Heart left ventricle (tissue), 16 donors: ENCODE results near the gene LHFPL3. TPM values are rescaled to one million over a fixed set of nuclear protein-coding genes. Genes with fewer than 3 reads are reported as not detected.

Experiments used
- ATAC-seq, 4 donors: fragments of 200-7000 bp; cut with Tn5 transposase; one replicate each; pipeline ENCODE4 v1.9.1; 2020 to 2022; ENCODE audit warnings: moderate library complexity in 4 of 4, mild to moderate bottlenecking in 3 of 4, moderate number of reproducible peaks in 1 of 4
- DNase-seq, 5 donors: peaks; one replicate each; pipeline ENCODE4 v3.0.0-alpha.2; 2020
- H3K27ac ChIP-seq, 12 donors: fragments of 200-600 bp; sonication (generic) in 4 of 12; one replicate each; pipeline versions ENCODE4 v1.5.0 to v1.8.0; 2016 to 2022; ENCODE audit warnings: mild to moderate bottlenecking in 2 of 12
- H3K27me3 ChIP-seq, 9 donors: fragments of 200-600 bp; sonication (generic) in 2 of 9; one replicate each; pipeline versions ENCODE4 v1.5.1 to v1.8.0; 2016 to 2022; ENCODE audit warnings: mild to moderate bottlenecking in 3 of 9
- H3K36me3 ChIP-seq, 9 donors: fragments of 200-600 bp; sonication (generic) in 2 of 9; one replicate each; pipeline versions ENCODE4 v1.5.0 to v1.8.0; 2018 to 2022; ENCODE audit warnings: mild to moderate bottlenecking in 2 of 9
- H3K4me1 ChIP-seq, 12 donors: fragments of 200-600 bp; sonication (generic) in 4 of 12; one replicate each; pipeline versions ENCODE4 v1.5.0 to v1.8.0; 2016 to 2022; ENCODE audit warnings: mild to moderate bottlenecking in 3 of 12
- H3K4me3 ChIP-seq, 12 donors: fragments of 200-600 bp; sonication (generic) in 4 of 12; one replicate each; pipeline versions ENCODE4 v1.5.0 to v1.8.0; 2017 to 2022; ENCODE audit warnings: mild to moderate bottlenecking in 9 of 12, moderate library complexity in 4 of 12
- H3K9me3 ChIP-seq, 12 donors: fragments of 200-600 bp; sonication (generic) in 4 of 12; one replicate each; pipeline versions ENCODE4 v1.5.0 to v1.8.0; 2016 to 2022; ENCODE audit warnings: mild to moderate bottlenecking in 1 of 12
- POLR2A ChIP-seq, 2 donors: fragments of 450-650 bp; IDR thresholded peaks; one replicate each; pipeline ENCODE4 v1.6.1; 2017; ENCODE audit warnings: antibody characterized with exemption in 2 of 2, mild to moderate bottlenecking in 2 of 2, moderate library complexity in 2 of 2
- WGBS, 4 donors: extraction: QIAGEN DNeasy Blood & Tissue Kit in 2 of 4; methylation state at CpG; one replicate each; pipeline versions ENCODE4 v1.1.5 to v1.1.7; 2013 to 2018; 5-methylcytosine and 5-hydroxymethylcytosine counted together
- intact Hi-C, 10 donors: fragments of 100-400 bp; cut with DNase I; formaldehyde crosslinking; loops; one replicate each; pipeline versions ENCODE4 v1.11.1 to v1.14.2; 2022
- polyA plus RNA-seq, 2 donors: library from polyadenylated mRNA; stranded (reverse); fragments of 200-250 nt; gene quantifications; one replicate each; pipeline ENCODE4 v1.2.3, GENCODE V29; 2013
- total RNA-seq, 9 donors: library from RNA; depleted of rRNA in 2 of 9; stranded (reverse); fragments of >200 nt in 2 of 9; fragmentation: NEBNext Ultra II Directional in 3 of 9; extraction: Animal tissue kit (Norgen Biotek cat#: 25700) in 3 of 9; gene quantifications; one replicate each; pipeline versions ENCODE4 v1.1.0 to v1.2.4, GENCODE V29; 2016 to 2023
- TF ChIP-seq, protein P1 (sequence below), 12 donors: fragments of 200-600 bp; sonication (generic) in 4 of 12; IDR thresholded peaks; one replicate each; pipeline versions ENCODE4 v1.5.0 to v1.8.0; 2018 to 2022; ENCODE audit warnings: antibody characterized with exemption in 12 of 12, mild to moderate bottlenecking in 5 of 12
- donor health status: ischemic (EF 13 %, LVEDD 7.1; RV severe dilation, severe dysfunction).
- donor health status: healthy with polysubstance abuse.
- donor health status: DM: no; HTN: yes; CAD: no.
- donor health status: DM: no; HTN: no; CAD: no.
- donor health status: ischemic (EF 25% LVEDD 6.9; RV normal size, moderate dysfunction).
- donor health status: ischemic (EF 25% LVEDD 5.7; RV mildly dilated, moderate dysfunction).
- donor health status: healthy.
- donor health status: DM: yes; HTN: yes; CAD: no.
- donor health status: ischemic (EF 35%, LVEDD 5.7; RV mildly dilated, moderate dysfunction).
- donor health status: nonischemic (EF 11% LVEDD 7.7; RV severe dilation, severe dysfunction).
- donor health status: DM: yes; HTN: yes; CAD: no.
- donor health status: PGD.
- donor health status: ischemic (EF 29% LVEDD 5.4; RV normal size, mild dysfunction).
- donor health status: nonischemic (EF 23%, LVEDD 6.1; RV moderate dilation, normal function).

LHFPL3 gene
- total and polyA plus RNA-seq, 11 donors, result not detected

DNA sequence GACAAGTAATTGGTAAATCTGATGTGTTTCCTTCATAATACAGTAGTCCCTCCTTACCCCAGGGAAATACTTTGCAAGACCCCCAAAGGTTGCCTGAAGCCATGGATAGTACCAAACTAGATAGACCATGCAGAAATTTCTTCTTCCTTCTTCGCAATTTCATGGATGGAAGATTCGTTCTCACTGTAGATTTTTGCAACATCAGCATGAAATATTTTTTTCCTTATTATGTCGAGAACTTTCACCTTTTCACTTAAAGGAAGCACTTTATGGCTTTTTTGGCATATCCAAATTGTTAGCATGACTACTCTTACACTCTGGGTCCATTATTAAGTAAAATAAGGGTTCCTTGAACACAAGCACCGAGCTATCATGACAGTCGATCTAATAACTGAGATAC, 333.2 kb downstream of the LHFPL3 start:
- ATAC-seq (no peak), DNase-seq (no peak)
- Histone ChIP-seq H3K27me3 (peaks cover 0 to 7% (median 0%) of the 10 kb centered on the region in 9 donors), H3K4me1 (no peaks in the 10 kb centered on the region), H3K9me3 (no peaks in the 10 kb centered on the region), H3K4me3 (no peak overlapping the region), H3K27ac (no peak overlapping the region), H3K36me3 (no peaks in the 10 kb centered on the region)
- 57 to 78% (median 62%) methylated on average over 5 of the region's 5 CpGs for WGBS, 4 donors
- TF ChIP-seq, protein P1, sequence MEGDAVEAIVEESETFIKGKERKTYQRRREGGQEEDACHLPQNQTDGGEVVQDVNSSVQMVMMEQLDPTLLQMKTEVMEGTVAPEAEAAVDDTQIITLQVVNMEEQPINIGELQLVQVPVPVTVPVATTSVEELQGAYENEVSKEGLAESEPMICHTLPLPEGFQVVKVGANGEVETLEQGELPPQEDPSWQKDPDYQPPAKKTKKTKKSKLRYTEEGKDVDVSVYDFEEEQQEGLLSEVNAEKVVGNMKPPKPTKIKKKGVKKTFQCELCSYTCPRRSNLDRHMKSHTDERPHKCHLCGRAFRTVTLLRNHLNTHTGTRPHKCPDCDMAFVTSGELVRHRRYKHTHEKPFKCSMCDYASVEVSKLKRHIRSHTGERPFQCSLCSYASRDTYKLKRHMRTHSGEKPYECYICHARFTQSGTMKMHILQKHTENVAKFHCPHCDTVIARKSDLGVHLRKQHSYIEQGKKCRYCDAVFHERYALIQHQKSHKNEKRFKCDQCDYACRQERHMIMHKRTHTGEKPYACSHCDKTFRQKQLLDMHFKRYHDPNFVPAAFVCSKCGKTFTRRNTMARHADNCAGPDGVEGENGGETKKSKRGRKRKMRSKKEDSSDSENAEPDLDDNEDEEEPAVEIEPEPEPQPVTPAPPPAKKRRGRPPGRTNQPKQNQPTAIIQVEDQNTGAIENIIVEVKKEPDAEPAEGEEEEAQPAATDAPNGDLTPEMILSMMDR (IDR thresholded peaks at IDR 0.05), result no peak
- TF ChIP-seq POLR2A (IDR thresholded peaks at IDR 0.05), result no peak
- intact Hi-C loops, result no loop called here

DNA sequence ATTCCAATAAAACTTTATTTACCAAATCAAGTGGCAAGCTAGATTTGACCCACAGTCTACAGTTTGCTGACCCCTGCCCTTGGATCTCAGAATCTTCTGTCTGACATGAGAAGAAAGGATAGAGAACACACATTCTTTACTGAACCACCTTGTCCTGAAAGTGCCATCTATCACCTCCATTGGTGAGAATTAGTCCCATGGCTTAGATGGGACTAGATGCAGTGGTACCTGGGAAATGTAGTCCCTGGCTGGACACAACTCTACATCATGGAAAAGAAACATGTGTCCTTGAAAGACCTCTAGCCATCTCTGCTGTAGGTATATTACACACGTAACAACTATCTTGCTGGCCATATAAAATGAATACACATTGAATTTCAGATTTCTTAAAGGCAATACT, 336.2 kb downstream of the LHFPL3 start:
- Histone ChIP-seq H3K36me3 (no peaks in the 10 kb centered on the region), H3K4me3 (no peak overlapping the region), H3K27me3 (peaks cover 0 to 6% (median 0%) of the 10 kb centered on the region in 9 donors), H3K9me3 (no peaks in the 10 kb centered on the region), H3K27ac (no peak overlapping the region), H3K4me1 (no peaks in the 10 kb centered on the region)
- WGBS, 4 donors, result 56 to 87% (median 68%) methylated on average over 1 of the region's 1 CpG
- intact Hi-C loops, result no loop called here
- no peak for TF ChIP-seq POLR2A (IDR thresholded peaks at IDR 0.05)
- TF ChIP-seq, protein P1 (IDR thresholded peaks at IDR 0.05), result no peak
- DNase-seq (no peak), ATAC-seq (no peak)

DNA sequence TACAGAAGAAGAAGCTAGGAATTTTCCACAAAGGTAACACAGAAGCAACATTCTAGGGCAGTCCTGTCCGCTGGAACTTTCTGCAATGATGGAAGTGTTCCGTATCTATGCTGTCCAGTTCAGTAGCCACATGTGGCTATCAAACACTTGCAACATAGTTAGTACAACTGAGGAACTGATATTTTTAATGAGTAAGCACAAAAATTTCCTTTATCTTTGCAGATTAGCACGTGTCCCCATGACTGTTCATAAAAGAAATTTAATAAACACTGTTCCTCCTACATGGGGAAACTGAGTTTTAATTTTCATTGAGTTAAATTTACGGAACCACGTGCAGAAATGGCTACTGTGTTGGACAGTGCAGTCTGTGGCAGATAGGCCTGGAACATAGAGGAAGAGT, 349.2 kb downstream of the LHFPL3 start:
- WGBS, 4 donors, result 47 to 68% (median 62%) methylated on average over 5 of the region's 5 CpGs
- no peak for TF ChIP-seq POLR2A (IDR thresholded peaks at IDR 0.05)
- TF ChIP-seq, protein P1 (IDR thresholded peaks at IDR 0.05), result no peak

DNA sequence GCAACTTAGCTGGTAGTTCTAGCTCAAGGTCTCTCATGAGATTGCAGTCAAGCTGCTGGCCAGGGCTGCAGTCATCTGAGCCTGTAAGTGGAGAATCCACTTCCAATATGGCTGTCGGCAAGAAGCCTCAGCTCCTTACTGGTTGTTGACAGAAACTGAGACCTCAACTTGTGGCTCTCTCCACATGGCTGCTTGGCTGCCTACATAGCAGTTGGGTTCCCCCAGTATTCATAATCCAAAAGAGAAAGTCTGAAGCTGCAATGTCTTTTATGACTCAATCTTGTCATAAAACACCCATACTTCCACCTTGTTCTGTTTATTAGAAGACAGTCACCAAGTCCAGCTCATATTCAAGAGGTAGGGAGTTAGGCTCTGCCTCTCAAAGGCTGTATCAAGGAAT, 350.7 kb downstream of the LHFPL3 start:
- H3K4me1 ChIP-seq, result no peaks in the 10 kb centered on the region
- H3K27me3 ChIP-seq, result peaks cover 0 to 6% (median 0%) of the 10 kb centered on the region in 9 donors
- no peaks in the 10 kb centered on the region for H3K36me3 ChIP-seq
- no peaks in the 10 kb centered on the region for H3K9me3 ChIP-seq
- ATAC-seq (no peak), DNase-seq (no peak)
- H3K4me3 ChIP-seq, result no peak overlapping the region
- 85 to 100% (median 93%) methylated on average over 1 of the region's 1 CpG for WGBS, 4 donors
- intact Hi-C loops, result no loop called here
- TF ChIP-seq, protein P1 (IDR thresholded peaks at IDR 0.05), result no peak
- no peak for TF ChIP-seq POLR2A (IDR thresholded peaks at IDR 0.05)
- no peak overlapping the region for H3K27ac ChIP-seq

More for the DNA sequence above, 349.2 kb downstream of the LHFPL3 start:
- no peak for ATAC-seq
- intact Hi-C loops, result no loop called here
- H3K4me3 ChIP-seq, result no peak overlapping the region
- no peaks in the 10 kb centered on the region for H3K36me3 ChIP-seq
- peaks cover 0 to 11% (median 0%) of the 10 kb centered on the region in 9 donors for H3K27me3 ChIP-seq
- H3K4me1 ChIP-seq, result no peaks in the 10 kb centered on the region
- no peak overlapping the region for H3K27ac ChIP-seq
- no peak for DNase-seq
- H3K9me3 ChIP-seq, result no peaks in the 10 kb centered on the region
